K562 (cell line): ENCODE measurements around the gene ADAM15. TPM values are rescaled to one million over a fixed set of nuclear protein-coding genes. Genes with fewer than 3 reads are reported as not detected.
A peak's percentile ranks its signal among the peaks of the same experiment; 100 is the strongest.

Experiments used
- BCL6 ChIP-seq: fragments of 250-450 bp; sonication (Bioruptor Pico); IDR thresholded peaks from 2 replicates; pipeline ENCODE4 v1.4.0; 2020
- CBX1 ChIP-seq: sonication (generic); IDR thresholded peaks from 2 replicates; pipeline ENCODE4 v1.6.1; 2016; ENCODE audit warnings: antibody characterized with exemption, low read depth, mild to moderate bottlenecking
- CBX2 ChIP-seq: fragments of 200-600 bp; sonication (generic); IDR thresholded peaks from one replicate; pipeline ENCODE4 v1.6.1; 2012; ENCODE audit warnings: mild to moderate bottlenecking, low read length, inconsistent platforms; ENCODE audit not compliant: insufficient read depth, poor library complexity, severe bottlenecking
- CCAR2 ChIP-seq: fragments of 200-400 bp; formaldehyde crosslinking; IDR thresholded peaks from 2 replicates; pipeline ENCODE4 v1.6.1; 2017; ENCODE audit warnings: mild to moderate bottlenecking, low read depth, low read length
- EP300 ChIP-seq: IDR thresholded peaks from 2 replicates; pipeline ENCODE4 v1.6.1; 2012; ENCODE audit warnings: low read length, improper control_type of control experiment
- KLF16 ChIP-seq: IDR thresholded peaks from 2 replicates; pipeline ENCODE4 v1.6.1; 2016; ENCODE audit warnings: antibody characterized with exemption
- MECOM ChIP-seq: fragments of 250-450 bp; sonication (Bioruptor Pico); IDR thresholded peaks from 2 replicates; pipeline ENCODE4 v1.8.0; 2022; ENCODE audit warnings: inconsistent platforms
- MTA3 ChIP-seq: fragments of 450-650 bp; formaldehyde crosslinking; IDR thresholded peaks from 2 replicates; pipeline ENCODE4 v1.6.1; 2017; ENCODE audit warnings: mild to moderate bottlenecking, borderline replicate concordance
- NR2C1 ChIP-seq, 2 experiments: fragments of 450-650 bp; IDR thresholded peaks; 2 replicates each; pipeline ENCODE4 v1.6.1; 2017; ENCODE audit warnings: mild to moderate bottlenecking in 2 of 2, antibody characterized with exemption in 1 of 2, inconsistent platforms in 1 of 2, missing compliant biosample characterization in 1 of 2, missing genetic modification characterization in 1 of 2
- NUFIP1 ChIP-seq: fragments of 450-650 bp; IDR thresholded peaks from 2 replicates; pipeline ENCODE4 v1.6.1; 2018; ENCODE audit not compliant: partially characterized antibody
- SOX6 ChIP-seq: fragments of 450-650 bp; IDR thresholded peaks from 2 replicates; pipeline ENCODE4 v1.6.1; 2014; ENCODE audit warnings: mild to moderate bottlenecking
- SPI1 ChIP-seq: IDR thresholded peaks from 2 replicates; pipeline ENCODE4 v1.6.1; 2011; ENCODE audit warnings: low read depth, low read length, control low read depth, borderline replicate concordance
- TFAM ChIP-seq: fragments of 250-450 bp; sonication (Bioruptor Pico); conservative IDR thresholded peaks from 2 replicates; pipeline ENCODE4 v1.5.0; 2021; ENCODE audit warnings: mild to moderate bottlenecking, moderate library complexity
- XRCC4 ChIP-seq: IDR thresholded peaks from one replicate; pipeline ENCODE4 v1.6.1; 2011; ENCODE audit not compliant: insufficient read depth, insufficient read length; ENCODE audit errors: extremely low read depth
- YBX1 ChIP-seq: fragments of 450-650 bp; IDR thresholded peaks from 2 replicates; pipeline ENCODE4 v1.7.1; 2016; ENCODE audit warnings: mild to moderate bottlenecking
- ZNF644 ChIP-seq: fragments of 200-800 bp; sonication (Bioruptor generic); IDR thresholded peaks from 2 replicates; pipeline ENCODE4 v1.6.1; 2016; ENCODE audit warnings: low read depth, missing genetic modification characterization, missing compliant biosample characterization
- polyA plus RNA-seq, 8 experiments: library from polyadenylated mRNA; depleted of rRNA in 4 of 8; stranded (reverse) in 5 of 8; unstranded in 3 of 8; fragments of >200 nt; fragmentation: Nextera tagmentation in 2 of 8; fragmentation: Illumina TruSeq in 1 of 8; extraction: Ambion mirVana in 2 of 8; extraction: Trizol in 1 of 8; gene quantifications; 2 replicates each; pipeline versions ENCODE4 v1.2.1 to v1.2.3, GENCODE V29; 2011 to 2014; ENCODE audit warnings: inconsistent platforms in 1 of 8, missing spikeins in 1 of 8
- total RNA-seq, 7 experiments: library from RNA; depleted of rRNA in 6 of 7; stranded (reverse); fragments of >200 nt in 6 of 7; fragmentation: Illumina TruSeq in 2 of 7; extraction: Trizol in 2 of 7; gene quantifications; 2 replicates each; pipeline versions ENCODE4 v1.2.1 to v1.2.3, GENCODE V29; 2011 to 2021; ENCODE audit warnings: low replicate concordance in 1 of 7
- TF ChIP-seq, protein P1 (sequence below): fragments of 450-650 bp; formaldehyde crosslinking; IDR thresholded peaks from 2 replicates; pipeline ENCODE4 v1.4.0; 2020; ENCODE audit warnings: mild to moderate bottlenecking, moderate library complexity
- TF ChIP-seq, protein P2 (sequence below), 2 experiments: fragments of 250-450 bp in 1 of 2; fragments of 450-650 bp in 1 of 2; sonication (Bioruptor Pico) in 1 of 2; IDR thresholded peaks; 2 replicates each; pipeline versions ENCODE4 v1.6.1 to v1.8.0; 2016 to 2021; ENCODE audit warnings: mild to moderate bottlenecking in 2 of 2, moderate library complexity in 2 of 2, missing compliant biosample characterization in 1 of 2, missing genetic modification characterization in 1 of 2
- TF ChIP-seq, protein P3 (sequence below): fragments of 450-650 bp; IDR thresholded peaks from 2 replicates; pipeline ENCODE4 v1.6.1; 2016; ENCODE audit warnings: missing biosample characterization, missing genetic modification characterization

The ADAM15 gene
- total and polyA plus RNA-seq, 9 of the 15 experiments (the other 6 are each of a cell fraction or from before 2014, with no cell fraction given) = 0.69 to 72.3 (median 32.8) TPM

DNA sequence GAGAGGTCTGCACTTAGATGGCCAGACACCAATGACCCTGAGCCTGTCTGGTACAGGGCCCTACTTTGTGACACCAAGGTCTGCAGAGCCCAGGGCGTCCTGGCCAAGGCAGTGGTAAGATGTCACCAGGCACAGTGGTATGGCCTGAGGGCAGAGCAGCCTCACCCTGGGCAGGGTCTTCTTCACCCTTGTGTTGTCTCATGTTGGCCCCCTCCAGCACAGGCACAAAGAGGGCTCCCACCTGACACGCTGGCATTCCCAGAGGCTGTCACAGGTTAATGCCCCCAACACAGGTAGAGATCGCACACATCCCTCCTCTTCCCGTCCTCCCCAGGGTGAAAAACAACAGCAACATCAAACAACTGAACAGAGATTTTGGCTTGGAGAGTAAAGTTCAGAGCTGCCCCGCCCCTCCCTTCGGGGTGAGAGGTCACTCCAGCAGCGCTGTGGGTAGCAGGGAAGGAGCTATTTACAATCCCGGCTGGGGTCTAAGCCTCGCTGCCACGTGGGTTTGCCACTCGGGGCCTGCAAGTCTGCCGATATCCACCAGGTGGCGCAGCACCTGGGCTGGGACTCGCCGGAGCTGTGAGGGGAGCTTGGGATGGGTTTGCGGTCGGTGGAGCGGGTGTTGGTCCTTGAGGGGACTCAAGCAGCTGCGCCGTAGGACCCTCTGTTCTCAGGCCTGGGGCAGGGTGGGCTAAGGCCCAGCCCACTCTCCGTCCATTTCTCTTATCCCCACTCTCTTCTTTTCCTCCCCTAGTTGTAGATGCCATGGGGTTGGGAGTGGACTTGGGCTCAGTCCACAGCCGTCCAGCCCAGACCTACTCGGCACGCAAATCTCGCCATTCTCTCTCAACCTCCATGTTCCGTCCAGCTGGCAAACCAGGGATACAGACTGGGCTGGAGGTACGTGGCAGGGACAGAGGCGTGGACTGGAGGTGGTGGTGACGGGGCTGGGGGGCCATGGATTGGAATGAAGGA is 40.2 kb downstream of the ADAM15 start (continued):
- no peak for TF ChIP-seq CBX2
- peak; percentile 83 for TF ChIP-seq NR2C1 (IDR thresholded peaks at IDR 0.05)
- peak; percentile 71; the same call in 1 of the 2 replicates for TF ChIP-seq NR2C1 (tag; IDR thresholded peaks at IDR 0.05)
- TF ChIP-seq SOX6 = peak; percentile 26; the same call in 1 of the 2 replicates
- TF ChIP-seq EP300 = peak; percentile 28; the same call in 1 of the 2 replicates
- TF ChIP-seq KLF16 = 0 out of 2 replicates have a peak, but pooled peaks have one; percentile 4
- no peak for TF ChIP-seq XRCC4
- TF ChIP-seq ZNF644 (tag) = no peak
- TF ChIP-seq, protein P1, sequence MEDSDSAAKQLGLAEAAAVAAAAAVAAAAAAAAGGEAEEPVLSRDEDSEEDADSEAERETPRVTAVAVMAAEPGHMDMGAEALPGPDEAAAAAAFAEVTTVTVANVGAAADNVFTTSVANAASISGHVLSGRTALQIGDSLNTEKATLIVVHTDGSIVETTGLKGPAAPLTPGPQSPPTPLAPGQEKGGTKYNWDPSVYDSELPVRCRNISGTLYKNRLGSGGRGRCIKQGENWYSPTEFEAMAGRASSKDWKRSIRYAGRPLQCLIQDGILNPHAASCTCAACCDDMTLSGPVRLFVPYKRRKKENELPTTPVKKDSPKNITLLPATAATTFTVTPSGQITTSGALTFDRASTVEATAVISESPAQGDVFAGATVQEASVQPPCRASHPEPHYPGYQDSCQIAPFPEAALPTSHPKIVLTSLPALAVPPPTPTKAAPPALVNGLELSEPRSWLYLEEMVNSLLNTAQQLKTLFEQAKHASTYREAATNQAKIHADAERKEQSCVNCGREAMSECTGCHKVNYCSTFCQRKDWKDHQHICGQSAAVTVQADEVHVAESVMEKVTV (CRISPR knock-in tag) = peak; percentile 72
- no peak for TF ChIP-seq TFAM
- no peak for TF ChIP-seq BCL6 (CRISPR knock-in tag)
- no peak for TF ChIP-seq CCAR2
- no peak for TF ChIP-seq NUFIP1
- no peak for TF ChIP-seq SPI1
- TF ChIP-seq, protein P2, sequence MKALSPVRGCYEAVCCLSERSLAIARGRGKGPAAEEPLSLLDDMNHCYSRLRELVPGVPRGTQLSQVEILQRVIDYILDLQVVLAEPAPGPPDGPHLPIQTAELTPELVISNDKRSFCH (CRISPR knock-in tag; IDR thresholded peaks at IDR 0.05) = no peak
- TF ChIP-seq, protein P2 (tag; IDR thresholded peaks at IDR 0.05) = 0 out of 2 replicates have a peak, but pooled peaks have one; percentile 29
- 0 out of 2 replicates have a peak, but pooled peaks have one; percentile 41 for TF ChIP-seq MTA3
- TF ChIP-seq, protein P3, sequence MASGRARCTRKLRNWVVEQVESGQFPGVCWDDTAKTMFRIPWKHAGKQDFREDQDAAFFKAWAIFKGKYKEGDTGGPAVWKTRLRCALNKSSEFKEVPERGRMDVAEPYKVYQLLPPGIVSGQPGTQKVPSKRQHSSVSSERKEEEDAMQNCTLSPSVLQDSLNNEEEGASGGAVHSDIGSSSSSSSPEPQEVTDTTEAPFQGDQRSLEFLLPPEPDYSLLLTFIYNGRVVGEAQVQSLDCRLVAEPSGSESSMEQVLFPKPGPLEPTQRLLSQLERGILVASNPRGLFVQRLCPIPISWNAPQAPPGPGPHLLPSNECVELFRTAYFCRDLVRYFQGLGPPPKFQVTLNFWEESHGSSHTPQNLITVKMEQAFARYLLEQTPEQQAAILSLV = no peak
- no peak for TF ChIP-seq MECOM
- no peak for TF ChIP-seq CBX1
- no peak for TF ChIP-seq YBX1
